GM10266 (cell line): ENCODE data around the gene LDLRAD4.

Experiments
- DNase-seq: peaks from one replicate; pipeline ENCODE4 v3.0.0; 2012; ENCODE audit errors: extremely low spot score
- CTCF ChIP-seq: IDR thresholded peaks from 2 replicates; pipeline ENCODE4 v1.5.1; 2012; ENCODE audit warnings: mild to moderate bottlenecking, low read depth; ENCODE audit not compliant: control insufficient read depth, insufficient read depth; ENCODE audit errors: missing control alignments

The LDLRAD4 gene

DNA sequence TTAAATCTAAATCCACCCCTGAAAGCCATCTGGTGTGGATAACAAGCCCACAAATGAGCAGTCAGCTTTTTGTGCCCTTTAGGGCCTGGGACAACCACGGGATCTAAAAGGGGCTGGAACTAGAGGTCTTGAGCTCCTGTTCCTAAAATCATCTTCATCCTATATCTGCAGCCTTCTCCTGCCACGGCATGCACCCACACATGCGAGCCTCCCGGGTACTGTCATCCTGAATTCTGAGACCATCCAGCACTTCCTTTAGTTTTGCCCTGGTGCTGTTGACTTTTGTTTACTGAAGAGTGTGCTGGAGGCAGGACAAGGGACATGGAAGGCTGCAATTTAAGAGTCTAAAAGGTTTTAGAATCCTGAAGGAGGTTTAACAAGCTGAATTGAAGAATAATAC lies 324.6 kb downstream of the LDLRAD4 start:
- no peak for DNase-seq
- TF ChIP-seq CTCF: no peak

DNA sequence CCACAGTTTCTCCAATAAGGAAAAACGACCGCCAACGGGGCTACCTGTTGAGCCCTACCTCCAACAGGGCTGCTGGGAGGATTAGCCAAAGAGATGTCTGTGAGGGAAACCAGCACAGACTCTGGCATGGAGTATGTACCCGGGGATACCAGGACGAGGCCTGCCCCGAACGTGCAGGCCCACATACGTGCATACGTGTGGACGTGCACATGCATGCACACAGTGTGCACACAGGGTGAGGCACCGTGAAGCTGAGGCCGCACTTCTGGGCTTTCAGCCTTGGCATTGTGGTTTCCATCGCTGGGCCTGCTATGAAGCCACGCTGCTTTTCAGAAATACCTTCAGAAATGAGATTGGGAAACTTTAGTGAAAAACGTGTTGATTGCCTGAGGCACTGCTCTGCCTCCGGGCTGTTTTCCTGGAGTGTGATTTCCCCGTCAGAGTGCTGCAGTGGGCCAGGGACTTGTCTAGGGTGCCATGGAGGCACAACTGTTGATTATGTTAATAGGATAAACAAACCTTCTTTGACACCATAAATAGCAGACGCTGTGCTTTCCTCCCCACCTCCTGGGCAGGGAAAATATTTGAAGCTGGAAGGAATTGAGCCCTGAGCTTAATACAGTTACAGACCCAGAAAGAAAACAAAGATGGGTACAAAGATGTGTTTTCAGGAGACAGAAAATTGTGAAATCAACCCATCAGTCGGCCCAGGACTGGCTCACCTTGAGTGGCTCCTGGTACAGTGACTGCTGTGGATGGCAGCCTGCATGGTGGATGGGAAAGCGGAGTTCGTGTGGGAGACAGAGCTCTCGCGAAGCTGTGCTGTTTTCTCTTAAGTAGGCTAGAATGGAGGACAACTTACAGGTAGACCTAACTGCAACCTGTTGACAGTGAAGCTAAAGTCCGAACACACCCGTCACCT lies 325.5 kb downstream of the LDLRAD4 start:
- DNase-seq: no peak
- TF ChIP-seq CTCF: no peak

DNA sequence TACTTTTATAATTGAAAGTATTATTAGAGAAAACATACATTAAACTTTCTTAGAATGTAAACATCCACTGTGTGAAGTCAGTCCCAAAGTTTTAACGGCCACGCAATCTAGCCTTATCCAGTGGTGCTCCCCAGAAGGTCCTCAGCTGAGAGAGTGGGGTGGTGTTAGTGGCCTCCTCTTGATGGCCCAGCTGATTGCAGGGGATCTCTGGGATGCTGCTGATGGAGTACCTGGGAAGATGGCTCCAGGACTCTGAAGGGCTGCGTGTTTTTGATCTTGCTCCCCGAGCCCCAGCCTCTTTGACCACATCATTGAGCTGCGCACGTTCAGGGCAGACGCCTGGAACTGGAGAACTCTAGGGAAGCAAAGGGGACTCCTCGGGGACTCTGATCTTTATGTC lies 326.4 kb downstream of the LDLRAD4 start:
- no peak for DNase-seq
- no peak for TF ChIP-seq CTCF

DNA sequence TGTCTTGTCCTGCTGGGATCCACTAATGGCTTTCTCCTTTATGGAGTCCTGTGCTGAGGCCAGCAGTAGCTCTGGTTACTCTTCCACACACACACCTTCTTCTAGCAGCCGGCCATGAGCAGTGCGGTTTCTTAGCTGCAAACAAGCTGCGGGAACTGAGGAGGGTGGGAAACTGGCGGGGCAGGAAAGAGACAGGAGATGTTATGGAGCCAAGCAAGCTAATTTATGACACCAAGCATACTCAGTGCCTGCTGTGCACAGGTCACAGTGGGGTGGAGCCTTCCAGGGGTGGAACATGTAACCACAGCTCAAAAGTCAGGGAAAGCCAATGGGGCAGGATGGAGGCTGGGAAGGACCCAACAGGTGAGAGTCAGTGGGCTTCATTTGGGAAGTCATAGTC lies 327.0 kb downstream of the LDLRAD4 start:
- no peak for DNase-seq
- no peak for TF ChIP-seq CTCF

DNA sequence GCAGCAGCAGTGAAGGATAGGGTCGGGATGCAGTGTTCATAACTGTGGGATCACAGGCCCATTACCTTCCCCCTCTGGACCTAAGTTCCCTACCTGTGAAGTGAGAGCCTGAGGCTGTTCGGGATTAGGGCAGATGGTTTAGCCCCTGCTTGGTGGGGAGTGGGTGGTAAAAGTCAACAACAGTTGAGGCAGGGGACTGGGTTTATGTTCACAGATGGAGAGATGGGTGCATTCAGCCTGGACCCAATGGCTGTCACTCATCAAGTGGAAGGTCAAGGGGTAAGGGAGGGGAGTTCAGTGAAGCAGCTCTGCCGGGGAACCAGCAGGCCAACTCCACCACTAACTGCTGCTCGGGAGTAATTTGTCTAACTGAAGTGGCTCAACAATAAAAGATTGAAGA lies 327.4 kb downstream of the LDLRAD4 start:
- no peak for TF ChIP-seq CTCF
- no peak for DNase-seq

DNA sequence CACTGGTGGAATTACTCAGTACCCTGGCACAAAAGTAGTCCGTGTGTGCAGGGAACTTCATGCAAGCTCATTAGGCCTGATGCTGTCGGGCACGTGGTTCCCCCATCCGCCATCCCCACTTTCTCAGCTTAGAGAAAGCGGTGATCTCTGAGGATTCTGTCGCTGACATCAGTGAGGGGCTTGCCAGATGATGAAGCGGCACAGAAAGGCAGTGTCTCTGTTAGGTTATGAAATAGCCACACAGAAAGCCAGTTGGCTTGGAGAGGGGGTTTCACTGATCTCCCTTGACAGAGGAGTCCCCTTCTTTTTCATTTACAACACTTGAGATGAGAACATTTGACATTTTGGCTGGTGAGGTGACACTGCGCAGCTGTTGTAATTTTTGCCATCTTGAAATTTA lies 328.1 kb downstream of the LDLRAD4 start:
- DNase-seq: no peak
- TF ChIP-seq CTCF: no peak

DNA sequence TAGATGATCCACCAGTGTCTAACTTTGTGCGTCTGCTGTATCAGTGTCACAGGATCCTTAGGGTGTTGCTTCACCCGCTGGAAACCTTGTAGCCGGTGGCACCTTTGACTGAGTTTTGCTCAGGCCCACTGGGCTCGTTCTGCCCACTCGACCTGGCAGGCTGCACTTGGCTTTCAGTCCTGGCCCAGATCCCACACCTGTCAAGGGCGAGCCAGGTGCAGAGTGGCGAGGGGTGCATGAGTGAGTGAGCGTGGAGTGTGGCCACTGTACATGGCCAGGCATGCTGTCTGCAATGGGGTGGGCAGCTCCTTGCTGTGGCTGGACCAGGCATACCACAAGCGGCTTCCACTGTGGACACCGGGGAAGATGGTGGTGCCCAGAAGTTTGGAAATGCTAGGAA lies 328.8 kb downstream of the LDLRAD4 start:
- no peak for TF ChIP-seq CTCF
- DNase-seq: no peak
